Chondrocyte (in vitro differentiated cells): ENCODE data around the gene CNOT4. TPM values are rescaled to one million over a fixed set of nuclear protein-coding genes. Genes with fewer than 3 reads are reported as not detected.
"Not testable (repeated sequence)": the region's sequence is repeated elsewhere in the genome, so short reads cannot be mapped to it uniquely, and the experiment has no call there.

Experiments
- DNase-seq: peaks from one replicate; pipeline ENCODE4 v3.0.0; 2021; ENCODE audit warnings: mixed read lengths, low spot score
- H3K27ac Mint-ChIP-seq: one replicate; pipeline ENCODE4 v1.8.0; 2021; ENCODE audit warnings: mild to moderate bottlenecking, moderate library complexity, mixed read lengths; ENCODE audit not compliant: unreplicated experiment
- H3K27me3 Mint-ChIP-seq: 2 replicates; pipeline ENCODE4 v1.8.0; 2021; ENCODE audit warnings: low read depth, mixed read lengths
- H3K36me3 Mint-ChIP-seq: 2 replicates; pipeline ENCODE4 v1.8.0; 2021; ENCODE audit warnings: low read depth, mixed read lengths
- H3K4me1 Mint-ChIP-seq: 2 replicates; pipeline ENCODE4 v1.8.0; 2021; ENCODE audit warnings: low read depth, mild to moderate bottlenecking, mixed read lengths
- H3K4me3 Mint-ChIP-seq: one replicate; pipeline ENCODE4 v1.8.0; 2021; ENCODE audit warnings: mild to moderate bottlenecking, moderate library complexity, mixed read lengths; ENCODE audit not compliant: unreplicated experiment
- H3K9me3 Mint-ChIP-seq: 2 replicates; pipeline ENCODE4 v1.8.0; 2021; ENCODE audit warnings: low read depth, mixed read lengths
- total RNA-seq: library from RNA; stranded (reverse); gene quantifications from 3 replicates; pipeline ENCODE4 v1.2.1, GENCODE V29; 2021
- TF ChIP-seq, protein P1 (sequence below): fragments of 200-600 bp; sonication (generic); IDR thresholded peaks from 2 replicates; pipeline ENCODE4 v1.5.0; 2021; ENCODE audit warnings: antibody characterized with exemption, mild to moderate bottlenecking, moderate library complexity

CNOT4 gene
- total RNA-seq, 1 donor from 2014 or later, result 17.8 TPM

DNA sequence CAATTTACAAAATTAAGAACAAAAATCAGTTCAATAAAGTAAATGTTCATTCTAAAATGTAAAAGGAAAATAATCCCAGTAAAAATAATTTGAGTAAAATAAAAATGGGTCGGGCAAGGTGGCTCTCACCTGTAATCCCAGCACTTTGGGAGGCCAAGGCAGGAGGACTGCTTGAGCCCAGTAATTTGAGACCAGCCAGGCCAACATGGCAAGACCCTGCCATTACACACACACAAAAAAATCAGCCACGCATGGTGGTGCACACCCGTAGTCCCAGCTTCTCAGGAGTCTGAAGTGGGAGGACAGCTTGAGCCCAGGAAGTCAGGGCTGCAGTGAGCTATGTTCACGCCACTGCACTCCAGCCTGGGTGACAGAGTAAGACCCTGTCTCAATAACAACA is 34.4 kb downstream of the CNOT4 start:
- TF ChIP-seq, protein P1, sequence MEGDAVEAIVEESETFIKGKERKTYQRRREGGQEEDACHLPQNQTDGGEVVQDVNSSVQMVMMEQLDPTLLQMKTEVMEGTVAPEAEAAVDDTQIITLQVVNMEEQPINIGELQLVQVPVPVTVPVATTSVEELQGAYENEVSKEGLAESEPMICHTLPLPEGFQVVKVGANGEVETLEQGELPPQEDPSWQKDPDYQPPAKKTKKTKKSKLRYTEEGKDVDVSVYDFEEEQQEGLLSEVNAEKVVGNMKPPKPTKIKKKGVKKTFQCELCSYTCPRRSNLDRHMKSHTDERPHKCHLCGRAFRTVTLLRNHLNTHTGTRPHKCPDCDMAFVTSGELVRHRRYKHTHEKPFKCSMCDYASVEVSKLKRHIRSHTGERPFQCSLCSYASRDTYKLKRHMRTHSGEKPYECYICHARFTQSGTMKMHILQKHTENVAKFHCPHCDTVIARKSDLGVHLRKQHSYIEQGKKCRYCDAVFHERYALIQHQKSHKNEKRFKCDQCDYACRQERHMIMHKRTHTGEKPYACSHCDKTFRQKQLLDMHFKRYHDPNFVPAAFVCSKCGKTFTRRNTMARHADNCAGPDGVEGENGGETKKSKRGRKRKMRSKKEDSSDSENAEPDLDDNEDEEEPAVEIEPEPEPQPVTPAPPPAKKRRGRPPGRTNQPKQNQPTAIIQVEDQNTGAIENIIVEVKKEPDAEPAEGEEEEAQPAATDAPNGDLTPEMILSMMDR, result no peak
- Mint-ChIP-seq H3K4me1 (peaks cover 3% of the 10 kb centered on the region), H3K4me3 (no peak overlapping the region), H3K27me3 (no peaks in the 10 kb centered on the region), H3K27ac (no peak overlapping the region), H3K9me3 (no peaks in the 10 kb centered on the region), H3K36me3 (no peaks in the 10 kb centered on the region)
- DNase-seq, result no peak

DNA sequence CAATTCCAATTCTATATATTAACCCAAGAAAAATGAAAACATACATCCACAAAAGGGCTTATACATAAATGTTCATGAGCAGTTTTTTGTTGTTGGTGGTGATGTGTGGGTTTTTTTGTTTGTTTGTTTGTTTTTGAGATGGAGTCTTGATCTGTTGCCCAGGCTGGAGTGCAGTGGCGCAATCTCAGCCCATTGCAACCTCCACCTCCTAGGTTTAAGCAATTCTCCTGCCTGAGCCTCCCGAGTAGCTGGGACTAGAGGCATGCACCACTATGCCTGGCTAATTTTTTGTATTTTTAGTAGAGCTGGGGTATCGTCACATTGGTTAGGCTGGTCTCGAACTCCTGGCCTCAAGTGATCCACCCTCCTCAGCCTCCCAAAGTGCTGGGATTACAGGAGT is 40.2 kb downstream of the CNOT4 start:
- not testable (repeated sequence) for H3K27me3 Mint-ChIP-seq, H3K4me3 Mint-ChIP-seq, DNase-seq, H3K9me3 Mint-ChIP-seq, H3K4me1 Mint-ChIP-seq, H3K27ac Mint-ChIP-seq, H3K36me3 Mint-ChIP-seq

DNA sequence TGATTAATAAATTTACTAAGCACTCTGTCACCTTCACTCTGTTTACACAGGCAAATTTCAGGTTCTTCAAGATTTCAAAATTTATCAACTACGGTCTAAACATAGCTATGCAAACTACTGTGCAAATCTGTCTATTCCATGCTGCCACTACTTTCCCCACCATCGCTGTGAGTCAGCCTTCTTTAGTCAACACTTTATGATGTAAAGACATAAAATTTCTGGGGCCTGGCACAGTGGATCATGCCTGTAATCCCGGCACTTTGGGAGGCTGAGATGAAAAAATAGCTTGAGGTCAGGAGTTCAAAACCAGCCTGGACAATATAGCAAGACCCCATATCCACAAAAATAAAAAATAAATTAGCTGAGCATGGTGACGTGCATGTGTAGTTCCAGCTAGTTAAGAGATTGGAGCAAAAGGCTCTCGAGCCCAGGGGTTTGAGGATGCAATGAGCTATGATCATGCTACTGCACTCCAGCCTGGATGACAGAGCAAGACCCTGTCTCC is 42.6 kb downstream of the CNOT4 start:
- Mint-ChIP-seq H3K4me3 (no peak overlapping the region), H3K9me3 (no peaks in the 10 kb centered on the region), H3K27me3 (no peaks in the 10 kb centered on the region), H3K36me3 (peaks cover 3% of the 10 kb centered on the region), H3K27ac (no peak overlapping the region), H3K4me1 (peaks cover 3% of the 10 kb centered on the region)
- DNase-seq, result no peak
- TF ChIP-seq, protein P1, result no peak

DNA sequence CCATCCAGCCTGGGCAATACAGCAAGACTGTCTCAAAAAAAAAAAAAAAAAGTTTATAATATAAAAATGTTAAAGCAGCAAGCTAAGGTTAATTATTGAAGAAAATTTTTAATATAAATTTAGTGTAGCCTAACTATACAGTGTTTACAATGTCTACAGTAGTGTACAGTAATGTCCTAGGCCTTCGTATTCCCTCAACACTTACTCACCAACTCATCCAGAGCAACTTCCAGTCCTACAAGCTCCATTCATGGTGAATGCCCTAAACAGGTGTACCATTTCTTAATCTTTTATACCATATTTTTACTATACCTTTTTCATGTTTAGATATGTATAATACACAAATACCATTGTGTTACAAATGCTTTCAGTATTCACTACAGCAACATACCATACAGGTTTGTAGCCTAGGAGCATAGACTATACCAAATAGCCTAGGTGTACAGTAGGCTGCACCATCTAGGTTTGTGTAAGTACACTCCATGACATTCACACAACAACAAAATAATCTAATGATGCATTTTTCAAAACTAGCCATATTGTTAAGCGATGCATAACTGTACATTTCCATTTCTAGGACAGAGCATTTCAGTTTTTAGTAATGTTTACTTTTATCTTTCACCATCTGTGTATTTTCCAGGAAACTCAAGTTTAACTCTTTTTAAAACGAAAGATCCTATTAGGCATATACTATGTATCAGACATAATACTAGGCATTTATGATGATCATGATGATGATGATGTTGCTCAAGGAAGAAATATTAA is 43.3 kb downstream of the CNOT4 start:
- H3K27me3 Mint-ChIP-seq, result no peaks in the 10 kb centered on the region
- no peak for DNase-seq
- H3K9me3 Mint-ChIP-seq, result no peaks in the 10 kb centered on the region
- H3K36me3 Mint-ChIP-seq, result peaks cover 3% of the 10 kb centered on the region
- no peak overlapping the region for H3K27ac Mint-ChIP-seq
- TF ChIP-seq, protein P1, result no peak
- no peak overlapping the region for H3K4me3 Mint-ChIP-seq
- H3K4me1 Mint-ChIP-seq, result peaks cover 3% of the 10 kb centered on the region

DNA sequence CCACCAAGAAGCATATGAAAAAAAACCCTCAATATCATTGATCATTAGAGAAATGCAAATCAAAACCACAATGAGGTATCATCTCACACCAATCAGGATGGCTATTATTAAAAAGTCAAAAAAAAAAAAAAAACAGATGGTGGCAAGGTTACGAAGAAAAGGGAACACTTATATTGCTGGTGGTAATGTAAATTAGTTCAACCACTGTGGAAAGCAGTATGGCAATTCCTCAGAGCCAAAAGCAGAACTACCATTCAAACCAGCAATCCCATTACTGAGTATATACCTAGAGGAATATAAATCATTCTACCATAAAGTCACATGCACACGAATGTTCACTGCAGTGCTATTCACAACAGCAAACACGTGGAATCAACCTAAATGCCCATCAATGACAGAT is 46.0 kb downstream of the CNOT4 start:
- Mint-ChIP-seq H3K4me1 (peaks cover 3% of the 10 kb centered on the region), H3K9me3 (no peaks in the 10 kb centered on the region), H3K36me3 (peaks cover 3% of the 10 kb centered on the region), H3K4me3 (no peak overlapping the region), H3K27ac (no peak overlapping the region), H3K27me3 (no peaks in the 10 kb centered on the region)
- TF ChIP-seq, protein P1, result no peak
- no peak for DNase-seq
